T47D (cell line): ENCODE data around the gene HHLA2.
A peak's percentile ranks its signal among the peaks of the same experiment; 100 is the strongest.

ENCODE experiments used
- DNase-seq, 2 experiments: peaks; one replicate each; pipeline versions ENCODE4 v3.0.0 to v3.0.0-alpha.2; 2011 to 2012; ENCODE audit warnings: low read depth in 1 of 2, low spot score in 1 of 2
- JUND ChIP-seq: IDR thresholded peaks from 2 replicates; pipeline ENCODE4 v1.6.1; 2012; ENCODE audit warnings: low read depth
- in situ Hi-C: cut with HindIII; loops from 2 replicates; pipeline ENCODE4 v1.10.0; 2016; ENCODE audit warnings: low sequenced_read_pairs, low pct_unique_long_range_greater_than_20kb

Gene HHLA2

GRCh38 chr3:108396336-108396735, 100.0 kb downstream of the HHLA2 start:
- no peak for TF ChIP-seq JUND
- DNase-seq = no peak
- in situ Hi-C loops = no loop called here

GRCh38 chr3:108398510-108398909, 102.2 kb downstream of the HHLA2 start:
- in situ Hi-C loops = no loop called here
- DNase-seq = no peak
- no peak for TF ChIP-seq JUND

- TF ChIP-seq JUND = no peak
- DNase-seq = no peak
- in situ Hi-C loops = no loop called here
These were observed 105.5 kb downstream of the HHLA2 start for GRCh38 chr3:108401836-108402235.

- TF ChIP-seq JUND = no peak
- in situ Hi-C loops = no loop called here
- DNase-seq = no peak
These were observed 106.8 kb downstream of the HHLA2 start for GRCh38 chr3:108403198-108403597.

GRCh38 chr3:108403686-108404345, 107.5 kb downstream of the HHLA2 start:
- in situ Hi-C loops = no loop called here
- TF ChIP-seq JUND = no peak
- no peak for DNase-seq

GRCh38 chr3:108404368-108404767, 108.0 kb downstream of the HHLA2 start:
- no peak for DNase-seq
- in situ Hi-C loops = no loop called here

GRCh38 chr3:108406063-108406660, 109.8 kb downstream of the HHLA2 start:
- TF ChIP-seq JUND = no peak
- in situ Hi-C loops = no loop called here
- DNase-seq = no peak

More at GRCh38 chr3:108404368-108404767, 108.0 kb downstream of the HHLA2 start:
- TF ChIP-seq JUND = no peak

- DNase-seq = peak; percentile 40 to 84
- no peak for TF ChIP-seq JUND
- in situ Hi-C loops = no loop called here
These were observed 110.4 kb downstream of the HHLA2 start for GRCh38 chr3:108406661-108407206.

GRCh38 chr3:108407886-108408285, 111.5 kb downstream of the HHLA2 start:
- TF ChIP-seq JUND = no peak
- in situ Hi-C loops = no loop called here
- no peak for DNase-seq

GRCh38 chr3:108408883-108409799, 112.8 kb downstream of the HHLA2 start:
- in situ Hi-C loops = no loop called here
- no peak for TF ChIP-seq JUND
- no peak for DNase-seq

- no peak for TF ChIP-seq JUND
- in situ Hi-C loops = no loop called here
- no peak for DNase-seq
These were observed 113.4 kb downstream of the HHLA2 start for GRCh38 chr3:108409800-108410178.

- in situ Hi-C loops = no loop called here
- no peak for TF ChIP-seq JUND
- DNase-seq = no peak
These were observed 114.2 kb downstream of the HHLA2 start for GRCh38 chr3:108410531-108410984.
